GM19193 (cell line): Measurements from ENCODE around the gene FAM114A2.

Source experiments
- POLR2A ChIP-seq: IDR thresholded peaks from 4 replicates; pipeline ENCODE4 v1.6.1; 2011; ENCODE audit not compliant: insufficient read depth, insufficient read length; ENCODE audit errors: extremely low read depth

Gene FAM114A2

DNA sequence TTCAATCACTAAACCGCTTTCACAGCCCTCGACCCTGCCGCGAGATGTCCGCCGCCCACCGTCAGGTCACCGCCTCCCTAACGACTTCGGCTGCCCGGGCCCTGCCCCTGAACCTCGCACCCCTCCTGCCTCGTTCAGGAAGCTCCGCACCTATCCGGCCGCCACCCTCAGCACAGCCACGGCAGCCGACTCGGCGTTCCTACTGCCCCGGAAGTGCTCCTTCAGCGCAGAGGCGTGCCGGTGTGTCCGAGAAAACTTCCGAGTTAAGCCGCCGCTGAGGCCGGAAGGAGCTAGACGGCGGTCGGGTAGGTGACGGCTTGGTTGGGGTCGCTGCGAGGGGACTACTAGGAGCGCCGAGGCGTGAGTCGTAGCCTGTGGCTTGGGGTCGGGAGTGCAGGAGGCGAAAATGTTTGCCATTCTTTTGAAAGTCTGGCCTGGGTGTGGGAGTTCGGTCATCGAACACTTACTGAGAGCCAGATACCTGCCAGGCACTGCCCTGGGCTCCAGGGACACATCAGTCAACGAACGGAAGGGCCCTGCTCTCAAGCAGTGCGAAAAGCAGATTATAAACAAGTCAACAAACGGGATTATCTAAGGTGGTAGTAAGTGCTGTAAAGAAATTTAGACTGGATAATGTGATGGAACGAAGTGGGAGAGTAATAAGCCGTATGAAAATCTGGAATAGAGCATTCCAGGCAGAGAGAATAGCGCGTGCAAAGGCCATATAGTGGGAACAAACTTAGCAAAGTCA lies at the start of gene FAM114A2, which contains the start of gene MFAP3:
Gene FAM114A2 (minus strand): TSS at position 204 of the 751 bp plus-strand sequence. CDS start 3,957 bp downstream, outside the sequence.
Gene MFAP3 (plus strand): TSS at position 261 of the 751 bp plus-strand sequence. CDS start 10,756 bp downstream, outside the sequence.
- TF ChIP-seq POLR2A = peak; percentile 98

DNA sequence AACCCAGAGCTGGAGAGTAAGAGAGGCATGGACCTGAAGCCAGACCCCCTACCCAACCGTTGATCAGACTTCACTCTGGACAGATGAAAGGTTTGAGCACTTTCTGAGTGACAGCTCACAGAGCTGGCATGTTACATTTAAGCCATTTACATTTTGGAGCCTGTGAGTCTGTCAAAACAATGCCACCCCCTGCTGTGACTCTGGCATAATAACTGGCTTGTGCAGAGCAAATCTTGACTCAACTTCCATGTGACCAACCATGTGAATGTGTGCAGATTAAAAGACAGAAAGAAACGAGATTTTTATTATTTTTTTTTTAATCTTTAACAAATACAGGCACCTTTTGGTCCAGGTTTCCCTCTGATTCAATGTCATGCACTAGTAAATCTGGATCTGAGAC lies 48.5 kb upstream of the FAM114A2 start:
- no peak for TF ChIP-seq POLR2A

DNA sequence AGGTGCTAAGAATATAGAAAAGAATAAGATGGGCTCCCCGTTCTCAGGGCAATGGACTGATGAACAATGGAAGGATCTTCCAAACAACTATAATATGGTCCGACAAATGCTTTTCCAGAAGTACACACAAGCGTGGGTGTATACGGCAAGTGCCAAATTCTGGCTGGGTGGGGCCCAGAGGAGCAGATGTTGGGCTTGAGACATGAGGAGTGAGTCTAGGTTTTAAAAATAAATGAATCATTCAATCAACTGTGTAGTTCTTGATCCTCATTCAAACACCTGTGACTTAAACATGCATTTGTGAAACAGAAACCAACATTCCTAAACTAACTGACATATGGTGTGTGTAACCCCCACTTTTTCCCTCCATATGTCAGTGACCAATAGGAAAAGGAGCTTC lies 47.9 kb upstream of the FAM114A2 start:
- no peak for TF ChIP-seq POLR2A

DNA sequence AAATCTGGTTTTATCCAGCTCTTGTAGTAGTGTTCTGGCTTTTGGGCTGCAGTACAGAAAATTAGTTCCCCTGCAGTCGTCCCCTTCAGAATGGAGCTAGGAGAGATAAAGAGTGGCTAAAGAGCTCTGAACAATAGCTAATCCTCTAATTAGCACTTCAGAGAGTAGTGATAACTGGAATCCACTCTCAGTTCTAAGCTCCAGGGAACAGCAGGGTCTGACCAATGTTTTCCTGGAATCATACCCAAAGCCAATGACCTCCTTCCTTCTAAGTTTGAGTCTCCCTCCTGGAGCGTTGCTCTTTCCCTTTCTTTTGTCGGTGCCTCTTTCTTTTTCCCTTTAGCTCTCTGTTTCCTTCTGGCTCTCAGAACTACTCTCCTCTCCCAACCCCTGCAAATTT lies 47.4 kb upstream of the FAM114A2 start:
- no peak for TF ChIP-seq POLR2A

DNA sequence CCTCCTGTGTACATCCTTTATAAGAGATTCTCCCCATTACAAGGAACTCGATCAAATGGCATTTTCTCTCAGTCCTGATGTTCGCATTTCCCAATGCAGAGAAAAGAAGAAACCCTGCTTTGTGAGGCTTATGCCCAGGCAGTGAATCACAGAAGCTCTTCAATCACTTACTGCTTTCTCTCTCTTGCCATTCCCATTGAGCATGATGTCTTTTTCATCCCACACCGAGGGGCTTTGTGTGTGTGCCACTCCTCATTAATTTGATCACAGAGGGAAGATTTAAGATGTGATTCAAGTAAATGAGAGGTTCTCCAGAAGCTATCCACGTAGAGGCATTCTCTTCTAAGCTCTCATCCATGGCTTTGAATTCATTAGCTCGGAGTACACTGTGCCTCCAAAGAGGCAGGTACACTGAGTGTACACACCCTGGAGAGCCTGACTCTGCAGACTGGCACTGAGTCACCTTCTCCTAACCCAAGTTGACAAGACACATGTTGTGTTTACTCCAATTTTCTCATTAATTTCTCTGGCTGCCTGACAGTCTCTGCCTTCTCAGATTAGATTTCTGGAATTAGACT lies 45.4 kb upstream of the FAM114A2 start:
- TF ChIP-seq POLR2A = no peak

DNA sequence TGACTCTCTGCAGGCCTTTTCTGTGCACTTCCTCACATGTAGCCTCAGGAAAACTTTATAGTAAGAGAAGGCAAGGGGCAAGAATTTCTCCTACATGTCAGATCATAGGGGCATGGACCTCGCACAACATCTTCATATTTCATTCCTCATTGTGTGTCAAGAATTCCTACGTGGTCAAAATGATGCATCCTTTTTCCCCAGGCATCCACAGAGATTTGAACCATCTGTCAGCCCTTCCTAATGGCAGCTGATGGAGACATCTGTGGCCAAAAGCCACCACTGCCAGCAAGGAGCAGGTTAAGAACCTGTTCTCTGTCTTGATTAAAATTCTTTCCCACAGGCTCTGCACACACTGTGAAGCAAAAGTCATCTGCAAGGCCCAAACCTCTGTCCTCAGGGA lies 42.5 kb upstream of the FAM114A2 start:
- no peak for TF ChIP-seq POLR2A

DNA sequence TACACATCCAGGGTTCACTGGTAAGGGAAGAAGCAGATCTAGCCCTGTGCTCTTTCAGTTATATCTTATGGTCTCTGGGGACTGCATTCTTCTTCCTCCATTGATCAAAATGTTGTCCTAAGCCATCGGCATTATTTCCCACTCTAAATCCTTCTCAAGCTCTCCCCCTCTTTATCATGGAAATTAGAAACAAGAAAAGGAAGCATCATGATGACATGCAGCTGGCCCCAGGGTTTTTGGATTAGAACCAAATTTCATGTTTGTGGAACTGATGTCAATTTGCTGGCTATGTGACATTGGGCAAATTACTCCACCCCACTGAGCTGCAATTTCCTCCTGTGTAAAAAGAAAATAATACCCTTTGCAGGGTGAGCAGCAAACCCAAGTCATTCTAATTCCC lies 39.6 kb upstream of the FAM114A2 start:
- TF ChIP-seq POLR2A = no peak

DNA sequence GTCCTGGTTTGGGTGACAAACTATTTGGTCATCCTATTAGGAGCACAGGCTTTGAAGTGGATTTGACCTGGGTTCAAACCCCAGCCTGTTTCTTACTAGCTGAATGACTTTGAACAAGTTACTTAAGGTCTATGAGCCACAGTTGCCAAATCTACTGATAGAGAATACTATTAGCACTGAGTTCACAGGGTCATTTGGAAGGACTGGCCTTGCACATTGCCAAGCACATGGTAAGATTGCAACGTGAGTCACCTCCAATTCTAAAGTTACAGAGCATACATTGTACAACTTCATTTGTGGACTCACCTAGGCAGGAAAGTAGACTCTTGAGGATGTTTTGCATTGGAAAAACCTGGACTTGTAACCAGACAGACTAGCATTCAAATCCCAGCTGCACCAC lies 39.0 kb upstream of the FAM114A2 start:
- TF ChIP-seq POLR2A = no peak

DNA sequence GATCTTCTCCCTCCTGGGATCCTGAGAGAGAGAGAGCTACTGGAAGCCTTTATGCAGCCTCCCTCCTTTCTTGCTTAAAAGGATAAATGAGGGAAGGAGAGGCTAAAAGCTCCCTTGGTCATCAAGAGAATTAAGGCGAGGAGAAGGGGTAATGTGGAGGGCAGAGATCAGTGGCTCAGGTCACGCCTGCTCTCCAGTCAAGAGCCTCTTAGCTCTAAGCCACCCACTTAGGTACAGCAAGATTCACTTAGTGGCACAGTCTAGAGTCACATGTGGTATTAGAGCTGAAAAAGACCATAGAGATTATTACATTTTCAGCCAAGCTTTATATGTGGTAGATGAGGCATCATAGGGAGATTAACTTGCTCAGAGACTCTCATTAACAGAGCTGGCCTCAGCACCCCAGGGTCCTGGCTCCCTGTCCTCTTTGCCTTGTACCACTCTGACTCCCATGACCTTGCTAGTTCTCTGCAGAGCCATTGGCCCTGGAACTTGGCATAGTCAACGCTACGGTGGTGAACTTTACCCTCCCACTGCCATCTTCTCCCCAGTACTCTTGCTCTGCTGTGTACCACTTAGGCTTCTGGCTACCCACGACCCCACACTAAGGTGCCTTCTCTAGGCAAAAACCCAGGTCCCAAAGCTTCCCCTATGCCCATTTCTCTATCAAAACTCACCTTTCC lies 37.7 kb upstream of the FAM114A2 start:
- TF ChIP-seq POLR2A = no peak

DNA sequence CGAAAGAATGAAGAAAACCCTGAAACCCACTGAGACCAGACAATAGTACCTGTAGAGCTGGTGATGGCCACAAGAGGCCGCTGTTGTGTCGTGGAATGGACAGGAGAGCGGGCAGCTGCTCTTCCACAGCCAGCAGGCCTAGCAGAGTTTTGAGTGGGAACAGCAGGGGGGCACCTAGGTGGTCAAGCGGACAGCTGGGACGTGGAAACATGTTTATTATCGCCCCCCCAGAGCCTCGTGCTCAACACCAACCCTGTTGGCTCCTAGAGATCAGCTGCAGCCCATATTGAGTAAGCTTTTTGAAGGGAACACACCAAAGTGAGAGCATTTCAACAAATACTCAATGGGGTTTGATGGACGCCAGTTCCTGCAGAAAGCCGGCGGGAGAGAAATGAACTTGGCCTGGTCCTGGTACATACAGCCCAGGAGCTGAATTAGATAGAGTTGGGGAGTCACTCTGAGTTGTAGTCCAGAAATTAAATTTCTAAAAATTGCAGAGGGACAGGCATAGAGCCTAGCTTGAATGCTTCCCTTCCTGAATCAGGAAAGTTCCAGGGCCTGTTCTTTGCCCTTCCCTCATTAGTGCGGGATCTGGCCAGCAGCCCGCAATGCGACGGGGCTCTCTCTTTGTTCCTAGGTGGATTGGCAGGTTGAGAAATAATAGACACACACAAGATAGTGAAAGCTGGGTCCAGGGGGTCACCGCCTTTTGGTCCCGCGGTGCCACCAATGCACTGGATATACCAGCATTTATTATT lies 33.9 kb upstream of the FAM114A2 start:
- no peak for TF ChIP-seq POLR2A

DNA sequence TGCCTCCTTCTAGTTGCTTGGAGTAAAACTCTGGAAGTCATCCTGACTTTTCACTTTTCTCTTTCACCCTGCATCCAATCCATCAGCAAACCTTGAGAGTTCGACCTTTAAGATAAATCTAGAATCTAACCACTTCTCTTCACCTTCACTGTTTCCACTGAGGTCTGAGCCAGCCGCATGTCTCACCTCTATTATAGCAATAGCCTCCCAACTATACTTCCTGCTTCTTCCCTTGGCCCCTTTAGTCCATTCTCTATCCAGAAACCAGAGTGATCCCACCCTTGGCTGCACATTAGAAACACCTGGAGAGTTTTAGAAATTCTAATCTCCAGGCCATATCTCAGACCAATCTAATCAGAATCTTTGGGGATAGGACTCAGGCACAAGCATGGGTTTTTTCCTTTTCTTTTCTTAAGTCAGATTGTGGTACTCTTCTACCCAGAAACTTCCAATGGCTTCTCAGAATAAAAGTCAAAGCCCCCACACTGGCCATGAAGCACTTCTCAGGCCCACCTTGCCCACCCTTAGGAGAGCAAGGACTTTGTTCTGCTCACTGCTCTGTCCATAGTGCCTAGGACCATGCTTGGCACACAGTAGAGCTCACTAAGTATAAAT lies 33.2 kb upstream of the FAM114A2 start:
- TF ChIP-seq POLR2A = no peak

DNA sequence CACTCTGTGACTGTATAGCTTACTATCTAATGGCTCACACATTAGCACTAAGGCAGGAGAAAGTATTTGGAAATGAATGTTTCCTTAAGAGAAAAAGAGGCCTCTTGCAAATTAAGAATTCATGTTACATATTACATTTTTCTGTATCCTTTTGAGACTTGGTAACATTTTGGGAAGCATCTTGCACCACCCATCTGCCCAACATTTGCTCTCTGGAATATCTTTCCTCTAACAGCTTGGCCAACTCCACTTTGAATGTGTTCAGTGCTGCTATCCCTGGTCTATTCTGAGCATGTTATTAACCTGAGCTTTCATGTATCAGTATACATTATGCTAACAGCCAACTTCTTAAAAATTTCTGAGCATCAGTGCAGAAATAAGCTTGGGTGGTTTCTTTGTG lies 27.3 kb upstream of the FAM114A2 start:
- TF ChIP-seq POLR2A = no peak

DNA sequence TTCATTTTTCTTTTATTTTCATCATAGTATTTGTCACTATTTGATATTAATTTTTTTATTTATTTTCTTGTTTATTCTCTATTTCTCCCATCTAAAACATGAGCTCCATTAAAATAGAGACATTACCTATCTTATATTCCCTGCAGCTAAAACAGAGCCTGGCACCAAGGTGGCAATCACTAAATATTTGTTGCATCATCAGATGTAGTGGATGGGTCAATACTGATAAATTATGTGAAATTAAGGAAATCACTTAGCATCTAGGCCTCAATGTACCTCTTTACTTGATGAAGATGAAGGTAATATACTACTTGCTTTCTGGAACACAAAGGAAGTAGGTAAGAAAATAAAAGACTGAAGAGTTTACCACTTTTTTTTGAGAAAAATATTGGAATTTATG lies 24.7 kb upstream of the FAM114A2 start:
- TF ChIP-seq POLR2A = no peak

DNA sequence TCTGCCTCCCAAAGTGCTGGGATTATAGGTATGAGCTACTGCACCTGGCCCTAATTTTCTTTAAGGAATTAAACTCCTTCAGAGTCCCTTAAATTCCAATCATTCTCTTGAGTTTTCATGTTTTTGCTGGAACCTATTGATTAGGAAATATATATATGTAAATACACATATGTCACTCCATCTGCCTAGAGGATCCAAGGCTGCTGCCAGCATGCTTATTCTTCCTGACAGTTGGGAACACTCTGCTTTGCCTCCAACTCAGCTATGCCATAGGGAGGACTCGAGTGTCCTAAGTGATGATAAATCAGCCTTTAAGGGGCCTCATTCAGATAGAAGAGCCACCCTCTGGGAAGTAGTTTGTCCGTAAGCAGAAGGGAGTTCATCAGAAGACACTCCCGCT lies 21.9 kb upstream of the FAM114A2 start:
- TF ChIP-seq POLR2A = no peak

DNA sequence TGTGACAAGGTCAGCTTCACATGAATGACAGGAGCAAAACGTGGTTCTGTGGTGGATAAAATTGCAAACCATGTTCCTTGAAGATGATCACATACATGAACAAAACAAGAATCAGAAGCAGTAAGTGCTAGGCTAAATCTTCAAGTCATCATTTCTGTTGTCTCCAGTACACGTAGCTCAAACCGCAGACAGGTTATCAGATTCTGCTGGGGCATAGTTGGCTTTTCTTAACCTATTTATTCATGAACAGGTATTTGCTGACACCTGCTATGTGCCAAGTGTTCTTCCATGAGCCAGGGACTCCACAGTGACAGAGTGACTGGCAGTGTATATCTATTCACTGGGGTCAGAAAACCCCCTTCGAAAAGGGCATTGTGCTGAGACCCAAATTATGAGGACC lies 20.9 kb upstream of the FAM114A2 start:
- no peak for TF ChIP-seq POLR2A
